Muscle of arm (tissue), 14 donors: ENCODE measurements around the gene CDK4. TPM values are rescaled to one million over a fixed set of nuclear protein-coding genes. Genes with fewer than 3 reads are reported as not detected.

ENCODE experiments used
- DNase-seq: peaks from one replicate; pipeline ENCODE4 v3.0.0-alpha.2; 2013
- long read RNA-seq, 11 donors: transcript quantifications; one replicate each; lab custom pipeline, GENCODE V29; 2026
- polyA plus RNA-seq, 12 donors: library from polyadenylated mRNA; unstranded; fragments of 120-200 nt; gene quantifications; one replicate each; pipeline ENCODE4 v1.2.1, GENCODE V29; 2013; ENCODE audit not compliant: insufficient read length in 12 of 12

CDK4 gene
- 100 to 1,000 TPM in 11 of 12 donors, not detected in 1; 106 to 176 (median 131) TPM for polyA plus RNA-seq
- long read RNA-seq, donor 1, transcript CDK4-201 (8 exons, 2,076 nt) = major isoform, 64 of 80 reads
- long read RNA-seq, donor 1, partial matches to known transcripts = 13 of 80 reads
- long read RNA-seq, donor 1, other reads (novel, unspliced or antisense) = 0 of 80 reads
- long read RNA-seq, donor 2, transcript CDK4-201 (8 exons, 2,076 nt) = major isoform, 51 of 68 reads
- long read RNA-seq, donor 2, partial matches to known transcripts = 0 of 68 reads
- long read RNA-seq, donor 2, other reads (novel, unspliced or antisense) = 16 of 68 reads
- long read RNA-seq, donor 3, transcript CDK4-201 (8 exons, 2,076 nt) = major isoform, 22 of 27 reads
- long read RNA-seq, donor 3, partial matches to known transcripts = 0 of 27 reads
- long read RNA-seq, donor 3, other reads (novel, unspliced or antisense) = 0 of 27 reads
- long read RNA-seq, donor 4, transcript CDK4-201 (8 exons, 2,076 nt) = major isoform, 25 of 27 reads
- long read RNA-seq, donor 4, partial matches to known transcripts = 0 of 27 reads
- long read RNA-seq, donor 4, other reads (novel, unspliced or antisense) = 0 of 27 reads
- long read RNA-seq, donor 5 = 0 reads
- long read RNA-seq, donor 6, transcript CDK4-201 (8 exons, 2,076 nt) = major isoform, 32 of 44 reads
- long read RNA-seq, donor 6, partial matches to known transcripts = 0 of 44 reads
- long read RNA-seq, donor 6, other reads (novel, unspliced or antisense) = 8 of 44 reads
- long read RNA-seq, donor 7, transcript CDK4-201 (8 exons, 2,076 nt) = major isoform, 25 of 26 reads
- long read RNA-seq, donor 7, partial matches to known transcripts = 0 of 26 reads
- long read RNA-seq, donor 7, other reads (novel, unspliced or antisense) = 0 of 26 reads
- long read RNA-seq, donor 8, transcript CDK4-201 (8 exons, 2,076 nt) = major isoform, 49 of 58 reads
- long read RNA-seq, donor 8, partial matches to known transcripts = 0 of 58 reads
- long read RNA-seq, donor 8, other reads (novel, unspliced or antisense) = 5 of 58 reads
- long read RNA-seq, donor 9, transcript CDK4-201 (8 exons, 2,076 nt) = major isoform, 36 of 36 reads
- long read RNA-seq, donor 9, partial matches to known transcripts = 0 of 36 reads
- long read RNA-seq, donor 9, other reads (novel, unspliced or antisense) = 0 of 36 reads
- long read RNA-seq, donor 10, transcript CDK4-201 (8 exons, 2,076 nt) = major isoform, 40 of 40 reads
- long read RNA-seq, donor 10, partial matches to known transcripts = 0 of 40 reads
- long read RNA-seq, donor 10, other reads (novel, unspliced or antisense) = 0 of 40 reads
- long read RNA-seq, donor 11, transcript CDK4-201 (8 exons, 2,076 nt) = major isoform, 58 of 66 reads
- long read RNA-seq, donor 11, partial matches to known transcripts = 0 of 66 reads
- long read RNA-seq, donor 11, other reads (novel, unspliced or antisense) = 5 of 66 reads

DNA sequence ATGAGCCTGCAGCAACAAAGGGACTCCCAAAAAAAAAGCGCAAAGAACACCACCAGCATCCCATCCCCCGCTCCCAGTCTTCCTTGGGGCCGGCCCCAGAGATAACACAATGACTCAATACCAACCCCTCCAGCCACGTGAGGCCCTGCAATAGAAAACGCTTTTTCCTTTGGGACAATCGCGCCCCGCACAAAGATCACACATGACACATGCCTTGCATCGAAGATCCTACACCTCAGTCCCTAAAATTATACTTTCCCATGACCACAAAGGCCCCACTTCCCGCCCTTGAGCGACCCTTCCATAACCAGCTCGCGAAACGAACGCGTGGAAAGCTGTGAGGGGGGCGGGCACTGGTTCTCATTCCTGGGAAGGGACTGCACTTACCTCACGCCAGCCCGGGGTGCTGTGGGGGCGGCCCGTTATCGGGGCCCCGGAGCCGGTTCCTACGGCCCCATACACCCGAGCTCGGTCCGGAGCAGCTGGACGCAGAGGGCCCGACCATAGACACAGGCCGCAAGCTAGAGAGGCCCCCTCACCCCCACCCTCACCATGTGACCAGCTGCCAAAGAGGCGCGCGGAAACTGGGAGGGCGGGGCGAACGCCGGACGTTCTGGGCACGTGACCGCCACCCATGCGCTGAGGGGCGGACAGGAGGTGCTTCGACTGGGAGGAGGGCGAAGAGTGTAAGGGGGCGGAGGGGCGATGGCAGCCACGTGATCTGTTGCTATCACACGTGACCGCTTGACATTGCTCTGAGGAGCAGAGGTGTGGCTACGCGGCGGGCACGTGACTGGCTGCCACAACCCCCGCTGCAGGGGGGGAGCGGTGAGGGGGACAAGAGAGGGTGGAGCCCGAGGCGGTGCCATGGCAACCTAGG, at the start of gene CDK4:
Gene CDK4, minus strand, starts transcription at position 523 of the 880 bp plus-strand sequence. CDS start 593 bp downstream, outside the sequence.
- DNase-seq = peak; percentile 98

DNA sequence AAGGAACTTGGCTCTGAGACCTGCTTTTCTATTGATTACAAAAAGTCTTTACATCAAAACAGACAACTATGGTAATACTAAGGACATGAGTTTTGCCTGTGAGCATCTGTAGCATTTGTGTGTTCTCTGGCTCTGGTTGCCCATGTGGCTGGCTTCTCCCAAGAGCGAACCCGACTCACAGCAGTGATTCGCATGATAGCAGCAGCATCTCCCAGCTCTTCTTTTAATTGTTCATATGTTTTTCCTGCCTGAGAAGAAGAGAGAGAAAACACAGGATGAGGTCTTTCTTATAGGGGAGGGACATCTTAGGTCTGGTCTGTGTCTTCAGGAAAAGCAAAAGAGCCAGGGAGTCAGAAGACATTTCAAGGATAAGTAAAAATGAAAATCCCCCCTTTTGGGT, 48.9 kb upstream of the CDK4 start:
- no peak for DNase-seq

DNA sequence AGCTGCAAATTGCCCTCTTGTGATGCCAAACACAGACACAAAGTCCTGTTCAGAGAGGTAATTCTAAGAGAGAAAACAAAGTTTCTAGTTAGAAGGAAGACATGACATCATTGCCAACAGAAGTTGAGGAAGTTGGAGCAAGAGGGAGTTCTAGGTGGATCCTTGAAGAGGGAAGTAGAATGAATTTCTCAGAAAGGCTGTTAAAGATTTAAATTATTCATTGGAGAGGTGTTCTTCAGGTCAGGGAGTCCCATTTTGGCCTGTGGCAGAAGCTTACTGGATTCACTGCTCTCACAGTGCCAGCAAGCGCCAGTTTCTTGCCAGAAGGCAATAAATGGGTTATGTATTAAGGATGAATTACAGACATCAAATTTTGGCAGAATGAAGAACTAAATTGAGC, 45.8 kb upstream of the CDK4 start:
- DNase-seq = no peak

GRCh38 chr12:57796996-57797395, 44.9 kb upstream of the CDK4 start:
- DNase-seq = no peak

DNA sequence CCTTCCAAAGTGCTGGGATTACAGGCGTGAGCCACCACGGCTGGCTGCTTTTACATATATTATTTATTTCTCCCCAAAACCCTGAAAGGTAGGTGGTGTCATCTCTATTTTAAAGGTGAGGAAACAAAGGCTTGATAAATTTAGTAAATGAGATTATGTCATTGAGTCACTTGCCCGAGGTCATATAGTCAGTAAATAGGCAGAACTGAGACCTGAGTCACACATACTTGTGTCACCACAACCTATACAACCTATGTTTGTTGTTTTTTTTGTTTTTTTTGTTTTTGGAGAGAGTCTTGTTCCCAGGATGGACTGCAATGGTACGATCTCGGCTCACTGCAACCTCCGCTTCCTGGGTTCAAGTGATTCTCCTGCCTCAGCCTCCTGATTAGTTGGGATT, 43.2 kb upstream of the CDK4 start:
- DNase-seq = no peak

DNA sequence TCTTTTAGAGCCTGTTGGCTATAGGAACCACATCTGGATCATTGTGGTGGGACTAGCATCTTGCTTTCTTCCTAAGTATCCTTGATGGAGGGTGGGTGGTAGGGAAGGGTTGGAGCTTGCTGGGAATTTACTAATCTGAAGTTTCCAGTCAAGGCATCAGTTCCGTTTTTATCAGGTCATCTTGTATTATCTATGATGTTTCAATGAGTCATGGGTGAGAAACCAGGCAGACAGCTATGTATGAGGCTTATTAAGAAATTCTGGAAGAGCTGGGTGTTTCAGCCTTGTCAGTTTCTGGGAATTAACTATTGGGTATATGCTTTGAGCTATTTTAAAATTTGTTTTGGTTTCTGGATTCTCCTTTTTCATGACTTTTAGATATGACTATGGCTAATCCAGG, 41.8 kb upstream of the CDK4 start:
- no peak for DNase-seq

DNA sequence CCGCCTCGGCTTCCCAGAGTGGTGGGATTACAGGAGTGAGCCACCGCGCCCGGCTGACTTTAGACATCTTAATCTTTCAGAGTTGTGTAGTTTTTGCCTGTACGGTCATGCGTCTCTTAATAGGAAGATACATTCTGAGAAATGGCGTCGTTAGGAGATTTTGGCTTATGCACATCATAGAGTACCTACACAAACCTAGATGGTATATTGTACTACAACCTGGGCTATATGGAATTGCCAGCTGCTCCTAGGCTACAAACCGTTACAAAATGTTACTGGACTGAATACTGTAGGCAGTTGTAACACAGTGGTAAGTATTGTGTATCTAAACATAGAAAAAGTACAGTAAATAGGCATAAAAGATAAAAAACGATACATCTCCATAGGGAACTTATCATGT, 31.8 kb upstream of the CDK4 start:
- no peak for DNase-seq

DNA sequence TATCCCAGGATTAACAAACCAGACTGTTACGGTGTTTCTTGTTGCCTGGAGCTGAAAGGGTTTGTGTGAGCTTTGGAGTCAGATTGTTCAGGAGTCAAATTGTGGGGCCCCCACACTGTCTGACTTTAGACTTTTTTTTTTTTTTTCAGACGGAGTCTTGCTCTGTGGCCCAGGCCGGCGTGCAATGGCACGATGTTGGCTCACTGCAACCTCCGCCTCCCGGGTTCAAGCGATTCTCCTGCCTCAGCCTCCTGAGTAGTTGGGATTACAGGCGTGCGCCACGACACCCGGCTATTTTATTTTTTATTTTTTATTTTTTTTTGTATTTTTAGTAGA, 31.3 kb upstream of the CDK4 start:
- no peak for DNase-seq

- DNase-seq = peak; percentile 97
Measured at GRCh38 chr12:57782608-57783465, 30.7 kb upstream of the CDK4 start, which contains the start of gene TSFM. Gene TSFM, plus strand, starts transcription at chr12:57782787. Its CDS starts 15 bp downstream, at chr12:57782802.

- no peak for DNase-seq
Measured at GRCh38 chr12:57782243-57782607, 30.1 kb upstream of the CDK4 start.

- DNase-seq = no peak
Measured at GRCh38 chr12:57781801-57782200, 29.7 kb upstream of the CDK4 start.

DNA sequence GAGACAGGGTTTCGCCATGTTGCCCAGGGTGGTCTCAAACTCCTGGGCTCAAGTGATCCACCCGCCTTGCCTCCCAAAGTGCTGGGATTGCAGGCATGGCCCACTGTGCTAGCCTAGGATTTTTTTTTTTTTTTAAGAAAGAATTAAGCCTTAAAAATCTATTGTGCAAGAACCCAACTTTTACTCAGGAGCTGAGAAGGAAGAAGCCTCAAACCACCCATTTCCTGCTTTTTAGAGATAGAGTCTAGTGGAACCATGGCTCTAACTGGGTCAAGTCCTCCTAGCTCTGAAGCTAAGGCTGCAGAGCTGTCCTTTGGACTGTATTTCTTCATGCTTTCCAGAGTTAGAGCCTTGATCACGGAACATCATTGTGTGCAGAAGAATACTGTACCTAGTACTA, 29.1 kb upstream of the CDK4 start:
- DNase-seq = no peak

DNA sequence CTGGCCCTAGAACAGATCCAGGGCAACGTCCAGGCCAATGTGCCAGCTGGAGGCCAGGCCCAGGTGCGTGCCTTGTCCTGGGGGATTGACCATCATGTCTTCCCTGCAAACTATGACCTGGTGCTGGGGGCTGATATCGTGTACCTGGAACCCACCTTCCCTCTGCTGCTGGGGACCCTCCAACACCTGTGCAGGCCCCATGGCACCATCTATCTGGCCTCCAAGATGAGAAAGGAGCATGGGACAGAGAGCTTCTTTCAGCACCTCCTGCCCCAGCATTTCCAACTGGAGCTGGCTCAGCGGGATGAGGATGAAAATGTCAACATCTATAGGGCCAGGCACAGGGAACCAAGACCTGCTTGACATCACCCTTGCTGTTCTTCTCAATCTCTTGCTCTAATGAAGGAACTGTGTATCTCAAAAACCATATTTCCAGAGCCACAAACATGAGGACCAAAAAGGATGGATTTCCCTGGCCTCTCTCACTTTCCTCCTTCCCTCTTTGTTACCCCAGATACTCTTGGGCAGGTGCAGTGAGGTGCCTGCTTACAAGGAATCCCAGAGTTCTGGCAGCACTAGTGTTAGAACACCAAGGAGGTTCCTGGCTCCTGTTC, 28.3 kb upstream of the CDK4 start:
- no peak for DNase-seq

- DNase-seq = no peak
Measured at GRCh38 chr12:57779736-57780135, 27.6 kb upstream of the CDK4 start.

- DNase-seq = no peak
Measured at GRCh38 chr12:57777911-57778310, 25.8 kb upstream of the CDK4 start.

- DNase-seq = no peak
Measured at GRCh38 chr12:57777367-57777766, 25.3 kb upstream of the CDK4 start.

GRCh38 chr12:57776247-57776587, 24.1 kb upstream of the CDK4 start:
- no peak for DNase-seq

- no peak for DNase-seq
Measured at GRCh38 chr12:57775563-57776246, 23.6 kb upstream of the CDK4 start.

DNA sequence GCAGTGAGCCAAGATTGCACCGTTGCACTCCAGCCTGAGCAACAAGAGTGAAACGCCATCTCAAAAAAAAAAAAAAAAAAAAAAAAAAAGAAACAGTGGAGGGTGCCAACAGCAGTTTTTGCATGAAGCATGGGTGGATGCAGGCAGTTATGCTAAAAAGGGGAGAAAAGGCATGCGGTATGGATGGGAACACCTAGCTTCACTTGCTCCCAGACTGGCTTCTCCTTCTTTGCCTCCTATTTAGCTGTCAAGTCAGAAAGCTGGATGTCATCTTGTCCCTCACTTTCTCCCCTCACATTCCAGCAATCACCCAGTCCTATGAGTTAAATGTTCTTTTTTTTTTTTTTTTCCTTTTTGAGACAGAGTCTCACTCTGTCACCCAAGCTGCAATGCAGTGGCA, 22.9 kb upstream of the CDK4 start:
- DNase-seq = no peak
